ENCODE results near the gene CAMK1D. TPM values are rescaled to one million over a fixed set of nuclear protein-coding genes. Genes with fewer than 3 reads are reported as not detected.
A peak's percentile ranks its signal among the peaks of the same experiment; 100 is the strongest.

The CAMK1D gene
- total and polyA plus RNA-seq, 4 donors: 1.9 to 19.0 (median 7.6) TPM

DNA sequence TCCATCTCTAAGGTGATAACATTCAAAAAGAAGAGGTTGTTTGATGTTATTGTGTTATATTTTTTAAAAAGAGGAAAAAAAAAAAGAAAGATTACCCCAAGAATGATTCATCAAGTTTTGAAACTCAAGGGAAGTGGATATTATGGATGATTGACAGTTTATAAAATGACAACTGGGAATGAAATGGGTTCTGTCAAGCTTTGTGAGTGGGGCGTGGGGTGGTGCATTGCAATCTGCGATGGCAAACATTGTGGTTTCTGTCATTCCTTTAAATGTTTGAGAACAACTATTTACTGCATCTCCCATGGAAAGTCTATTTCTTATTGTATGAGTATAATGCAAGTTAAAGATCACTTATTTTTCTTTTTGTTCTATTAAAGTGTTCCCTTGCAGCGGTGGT, 355.1 kb downstream of the CAMK1D start:
- H3K27me3 ChIP-seq (ENCODE audit: control insufficient read depth in 1 of 2, insufficient read depth in 2 of 2, low read length in 1 of 2): no peaks in the 10 kb centered on the region
- ATAC-seq (ENCODE audit: low FRiP score): no peak
- no peaks in the 10 kb centered on the region for H3K36me3 ChIP-seq (ENCODE audit: control insufficient read depth in 1 of 2, insufficient read depth in 2 of 2, low read length in 1 of 2)
- intact Hi-C loops (cut with DNase I): loop anchor here in 1 of 2 donors (10.0 kb wide), 1 partner anchor 220 kb away; no protein-coding TSS in a partner anchor
- H3K4me1 ChIP-seq (ENCODE audit: control insufficient read depth in 1 of 2, insufficient read depth in 2 of 2, low read length in 2 of 2): peaks cover 4 to 9% of the 10 kb centered on the region in 2 donors
- no peak overlapping the region for H3K27ac ChIP-seq (ENCODE audit: low read depth in 1 of 2, low read length in 2 of 2)
- 90 to 94% methylated on average over 3 of the region's 3 CpGs for WGBS, 2 donors
- DNase-seq: no peak
- H3K9me3 ChIP-seq (ENCODE audit: control insufficient read depth, low read length): no peaks in the 10 kb centered on the region
- no peak overlapping the region for H3K4me3 ChIP-seq (ENCODE audit: low read length in 2 of 2)

DNA sequence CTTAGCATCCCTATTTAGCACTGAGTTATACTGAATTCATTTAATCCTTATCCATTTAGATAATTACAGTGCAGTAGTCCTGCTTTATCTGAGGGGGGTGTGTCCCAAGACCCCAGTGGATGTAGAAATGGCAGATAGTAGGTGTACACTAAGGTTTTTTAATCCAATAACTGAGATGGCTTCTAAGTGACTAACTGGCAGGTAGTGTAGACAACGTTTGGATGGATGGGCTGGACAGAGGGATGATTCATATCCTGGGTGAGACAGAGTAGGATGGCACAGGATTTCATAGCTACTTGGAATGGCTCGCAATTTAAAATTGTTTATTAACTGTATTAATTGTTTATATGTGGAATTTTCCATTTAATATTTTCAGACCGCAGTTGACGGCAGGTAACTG, 356.6 kb downstream of the CAMK1D start:
- no peak for DNase-seq
- intact Hi-C loops (cut with DNase I): loop anchor here in 1 of 2 donors (5.0 to 10.0 kb wide), 4 partner anchors 221 to 484 kb away; partner anchors contain the start of gene CAMK1D
- Histone ChIP-seq H3K9me3 (ENCODE audit: control insufficient read depth, low read length) (no peaks in the 10 kb centered on the region), H3K36me3 (ENCODE audit: control insufficient read depth in 1 of 2, insufficient read depth in 2 of 2, low read length in 1 of 2) (no peaks in the 10 kb centered on the region), H3K27ac (ENCODE audit: low read depth in 1 of 2, low read length in 2 of 2) (no peak overlapping the region), H3K4me1 (ENCODE audit: control insufficient read depth in 1 of 2, insufficient read depth in 2 of 2, low read length in 2 of 2) (peaks cover 4 to 9% of the 10 kb centered on the region in 2 donors), H3K4me3 (ENCODE audit: low read length in 2 of 2) (no peak overlapping the region), H3K27me3 (ENCODE audit: control insufficient read depth in 1 of 2, insufficient read depth in 2 of 2, low read length in 1 of 2) (no peaks in the 10 kb centered on the region)
- ATAC-seq (ENCODE audit: low FRiP score): no peak
- WGBS, 2 donors: 91 to 96% methylated on average over 4 of the region's 4 CpGs

DNA sequence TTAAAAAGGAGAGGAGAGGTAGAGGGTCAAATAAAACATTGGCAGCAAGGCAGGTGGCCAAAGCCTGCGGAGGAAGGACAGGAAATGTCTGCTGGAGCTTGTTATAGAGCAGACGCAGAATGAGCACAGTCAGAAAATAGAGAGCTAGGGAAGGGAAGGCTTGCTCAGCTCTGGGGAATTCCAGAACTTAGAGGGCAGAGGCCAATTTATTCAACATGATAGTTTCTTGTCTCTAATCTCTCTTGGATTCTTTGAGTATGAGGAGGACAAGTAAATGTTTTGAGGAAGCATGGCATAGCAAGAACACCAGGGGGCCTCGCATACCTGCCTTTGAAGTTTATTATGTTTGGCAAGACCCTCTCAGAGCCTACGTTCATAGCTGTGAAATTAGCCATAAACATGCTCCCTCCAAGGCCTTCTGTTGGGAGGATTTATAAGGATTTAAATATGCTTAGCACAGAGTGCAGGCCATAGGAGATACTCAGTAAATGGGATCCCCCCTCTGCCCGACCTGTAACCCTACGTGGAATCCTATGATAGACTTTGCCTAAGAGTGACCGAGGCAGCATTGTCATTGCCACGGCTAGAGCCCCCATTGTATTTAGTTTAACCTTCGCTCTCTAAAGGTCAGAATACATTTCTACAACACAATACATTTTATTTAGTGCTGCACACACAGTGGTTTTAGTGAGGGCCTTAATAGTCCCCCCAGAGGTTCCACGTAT, 358.3 kb downstream of the CAMK1D start:
- H3K27ac ChIP-seq (ENCODE audit: low read depth in 1 of 2, low read length in 2 of 2): peak overlapping the region; percentile 77 to 97
- peak; percentile 73 for ATAC-seq (ENCODE audit: low FRiP score)
- no peaks in the 10 kb centered on the region for H3K9me3 ChIP-seq (ENCODE audit: control insufficient read depth, low read length)
- no peaks in the 10 kb centered on the region for H3K36me3 ChIP-seq (ENCODE audit: control insufficient read depth in 1 of 2, insufficient read depth in 2 of 2, low read length in 1 of 2)
- peaks cover 4 to 9% of the 10 kb centered on the region in 2 donors for H3K4me1 ChIP-seq (ENCODE audit: control insufficient read depth in 1 of 2, insufficient read depth in 2 of 2, low read length in 2 of 2)
- no peak overlapping the region for H3K4me3 ChIP-seq (ENCODE audit: low read length in 2 of 2)
- no peaks in the 10 kb centered on the region for H3K27me3 ChIP-seq (ENCODE audit: control insufficient read depth in 1 of 2, insufficient read depth in 2 of 2, low read length in 1 of 2)
- intact Hi-C loops (cut with DNase I): loop anchor here in 1 of 2 donors (5.0 to 10.0 kb wide), 4 partner anchors 223 to 485 kb away; partner anchors contain the start of gene CAMK1D
- DNase-seq: no peak
- 45 to 48% methylated on average over 10 of the region's 10 CpGs for WGBS, 2 donors

DNA sequence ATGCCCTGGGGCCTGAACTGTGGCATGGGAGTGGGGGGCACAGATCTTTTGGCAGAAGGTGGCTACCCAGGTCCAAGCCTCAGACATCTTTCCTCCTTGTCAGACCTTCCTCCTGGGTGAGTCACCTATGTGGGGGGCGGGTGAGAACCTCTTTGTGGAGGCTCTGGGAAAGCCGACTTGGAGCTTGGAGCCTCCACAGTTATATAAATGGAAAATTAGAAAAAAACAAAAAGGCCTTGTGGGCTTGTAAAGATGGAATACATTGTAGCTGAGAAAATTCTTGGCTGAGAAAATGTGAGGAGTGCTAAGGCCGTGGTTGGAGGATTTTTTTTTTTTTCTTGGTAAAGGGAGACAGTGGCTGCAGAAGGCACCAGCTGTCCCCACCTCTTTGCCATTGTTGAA, 359.7 kb downstream of the CAMK1D start:
- DNase-seq (no peak), ATAC-seq (ENCODE audit: low FRiP score) (no peak)
- Histone ChIP-seq H3K27me3 (ENCODE audit: control insufficient read depth in 1 of 2, insufficient read depth in 2 of 2, low read length in 1 of 2) (no peaks in the 10 kb centered on the region), H3K9me3 (ENCODE audit: control insufficient read depth, low read length) (no peaks in the 10 kb centered on the region), H3K4me1 (ENCODE audit: control insufficient read depth in 1 of 2, insufficient read depth in 2 of 2, low read length in 2 of 2) (peaks cover 4 to 9% of the 10 kb centered on the region in 2 donors), H3K27ac (ENCODE audit: low read depth in 1 of 2, low read length in 2 of 2) (peak overlapping the region; percentile 61 to 69), H3K4me3 (ENCODE audit: low read length in 2 of 2) (no peak overlapping the region), H3K36me3 (ENCODE audit: control insufficient read depth in 1 of 2, insufficient read depth in 2 of 2, low read length in 1 of 2) (no peaks in the 10 kb centered on the region)
- intact Hi-C loops (cut with DNase I): loop anchor here in 1 of 2 donors (5.0 to 10.0 kb wide), 4 partner anchors 224 to 487 kb away; partner anchors contain the start of gene CAMK1D
- WGBS, 2 donors: 3 to 9% methylated on average over 3 of the region's 3 CpGs

DNA sequence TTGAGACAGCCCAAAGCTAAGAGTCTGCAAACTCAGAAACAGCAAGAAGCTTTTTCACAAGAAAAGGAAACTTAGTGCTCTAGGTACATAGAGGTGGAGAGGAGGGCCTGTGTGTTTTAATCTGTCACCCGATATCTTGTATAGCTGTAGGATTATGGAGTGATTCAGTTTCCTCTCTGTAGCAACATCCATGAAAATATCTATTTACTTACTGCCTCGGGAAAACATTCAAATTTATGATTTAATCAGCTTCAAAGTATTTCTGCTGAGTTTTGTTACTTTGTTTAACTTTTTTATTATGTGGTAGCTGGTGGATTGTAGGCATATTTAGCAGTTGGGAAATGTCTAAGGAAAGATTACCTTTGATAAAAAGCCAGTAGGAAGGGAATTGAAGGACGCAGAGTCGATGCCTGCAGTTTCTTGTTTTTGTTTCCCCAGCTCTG, 360.2 kb downstream of the CAMK1D start:
- intact Hi-C loops (cut with DNase I): loop anchor here in 1 of 2 donors (5.0 to 10.0 kb wide), 4 partner anchors 225 to 487 kb away; partner anchors contain the start of gene CAMK1D
- H3K9me3 ChIP-seq (ENCODE audit: control insufficient read depth, low read length): no peaks in the 10 kb centered on the region
- 10 to 14% methylated on average over 4 of the region's 4 CpGs for WGBS, 2 donors
- ATAC-seq (ENCODE audit: low FRiP score): no peak
- no peak overlapping the region for H3K4me3 ChIP-seq (ENCODE audit: low read length in 2 of 2)
- DNase-seq: no peak
- H3K27ac ChIP-seq (ENCODE audit: low read depth in 1 of 2, low read length in 2 of 2): peak overlapping the region in 1 of 2 donors; percentile 61
- no peaks in the 10 kb centered on the region for H3K27me3 ChIP-seq (ENCODE audit: control insufficient read depth in 1 of 2, insufficient read depth in 2 of 2, low read length in 1 of 2)
- peaks cover 4 to 9% of the 10 kb centered on the region in 2 donors for H3K4me1 ChIP-seq (ENCODE audit: control insufficient read depth in 1 of 2, insufficient read depth in 2 of 2, low read length in 2 of 2)
- no peaks in the 10 kb centered on the region for H3K36me3 ChIP-seq (ENCODE audit: control insufficient read depth in 1 of 2, insufficient read depth in 2 of 2, low read length in 1 of 2)

DNA sequence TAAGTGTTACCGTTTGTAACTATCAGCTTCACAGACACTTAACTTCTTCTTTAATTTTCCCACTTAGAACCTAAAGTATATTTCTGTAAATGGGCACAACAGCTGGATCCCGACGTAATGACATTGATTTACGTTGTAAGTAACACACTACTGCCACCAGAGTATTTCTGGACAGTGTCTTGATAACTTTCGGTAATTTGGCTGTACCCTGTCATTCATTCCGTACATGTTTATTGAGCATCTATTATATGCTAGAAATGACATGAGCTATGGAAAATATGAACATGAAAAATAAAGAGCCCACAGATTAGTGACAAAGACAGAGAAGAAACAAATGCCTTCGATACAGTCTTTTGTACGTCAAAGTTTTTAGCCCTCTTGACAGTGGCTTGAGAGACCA, 360.8 kb downstream of the CAMK1D start:
- no peaks in the 10 kb centered on the region for H3K9me3 ChIP-seq (ENCODE audit: control insufficient read depth, low read length)
- ATAC-seq (ENCODE audit: low FRiP score) (no peak), DNase-seq (no peak)
- H3K36me3 ChIP-seq (ENCODE audit: control insufficient read depth in 1 of 2, insufficient read depth in 2 of 2, low read length in 1 of 2): no peaks in the 10 kb centered on the region
- H3K4me1 ChIP-seq (ENCODE audit: control insufficient read depth in 1 of 2, insufficient read depth in 2 of 2, low read length in 2 of 2): peaks cover 4 to 9% of the 10 kb centered on the region in 2 donors
- H3K27me3 ChIP-seq (ENCODE audit: control insufficient read depth in 1 of 2, insufficient read depth in 2 of 2, low read length in 1 of 2): no peaks in the 10 kb centered on the region
- peak overlapping the region in 1 of 2 donors; percentile 49 for H3K27ac ChIP-seq (ENCODE audit: low read depth in 1 of 2, low read length in 2 of 2)
- H3K4me3 ChIP-seq (ENCODE audit: low read length in 2 of 2): no peak overlapping the region
- 78 to 82% methylated on average over 8 of the region's 8 CpGs for WGBS, 2 donors
- intact Hi-C loops (cut with DNase I): loop anchor here (2.0 to 5.0 kb wide), 3 partner anchors 362 to 448 kb away; no protein-coding TSS in a partner anchor

DNA sequence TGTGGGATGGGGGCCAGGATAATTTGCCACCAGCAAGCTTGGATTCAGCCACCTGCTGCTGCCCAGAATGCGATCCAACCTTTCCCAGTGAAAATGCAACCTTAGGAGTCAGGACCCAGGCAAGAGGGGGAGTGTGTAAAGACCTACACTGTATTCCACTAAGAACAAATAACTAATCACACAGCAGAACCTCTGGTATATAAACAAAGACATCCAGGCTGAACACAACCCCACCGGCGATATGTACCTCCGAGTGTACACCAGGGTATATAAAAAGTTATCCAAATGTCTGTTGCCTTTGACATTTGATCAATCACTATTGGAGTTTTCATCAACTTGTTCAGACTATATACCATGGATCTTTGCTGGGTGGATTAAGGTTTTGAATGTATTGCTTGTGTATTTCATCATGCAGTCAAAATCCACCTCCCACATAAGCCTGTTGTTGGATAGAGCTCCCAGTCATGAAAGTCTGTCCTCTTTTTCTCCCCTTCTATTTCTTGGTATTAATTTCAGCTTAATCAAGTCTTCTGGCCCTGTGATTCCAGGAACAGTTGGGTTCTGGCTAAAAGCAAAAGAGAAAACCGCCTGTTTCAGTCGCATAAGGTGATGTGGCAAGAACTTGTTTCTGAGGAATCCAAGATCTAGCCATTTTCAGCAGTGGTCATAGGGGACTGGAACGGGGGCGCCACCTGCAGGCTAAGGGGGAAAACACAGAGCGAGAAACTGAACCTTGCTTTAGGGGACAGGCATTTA, 361.4 kb downstream of the CAMK1D start:
- H3K27ac ChIP-seq (ENCODE audit: low read depth in 1 of 2, low read length in 2 of 2): peak overlapping the region in 1 of 2 donors; percentile 41
- ATAC-seq (ENCODE audit: low FRiP score): peak; percentile 85
- 37 to 44% methylated on average over 9 of the region's 9 CpGs for WGBS, 2 donors
- intact Hi-C loops (cut with DNase I): loop anchor here (2.0 to 5.0 kb wide), 3 partner anchors 362 to 448 kb away; no protein-coding TSS in a partner anchor
- peak; percentile 76 to 94 for DNase-seq
- no peak overlapping the region for H3K4me3 ChIP-seq (ENCODE audit: low read length in 2 of 2)
- no peaks in the 10 kb centered on the region for H3K9me3 ChIP-seq (ENCODE audit: control insufficient read depth, low read length)
- no peaks in the 10 kb centered on the region for H3K27me3 ChIP-seq (ENCODE audit: control insufficient read depth in 1 of 2, insufficient read depth in 2 of 2, low read length in 1 of 2)
- no peaks in the 10 kb centered on the region for H3K36me3 ChIP-seq (ENCODE audit: control insufficient read depth in 1 of 2, insufficient read depth in 2 of 2, low read length in 1 of 2)
- H3K4me1 ChIP-seq (ENCODE audit: control insufficient read depth in 1 of 2, insufficient read depth in 2 of 2, low read length in 2 of 2): peaks cover 2 to 9% of the 10 kb centered on the region in 2 donors

DNA sequence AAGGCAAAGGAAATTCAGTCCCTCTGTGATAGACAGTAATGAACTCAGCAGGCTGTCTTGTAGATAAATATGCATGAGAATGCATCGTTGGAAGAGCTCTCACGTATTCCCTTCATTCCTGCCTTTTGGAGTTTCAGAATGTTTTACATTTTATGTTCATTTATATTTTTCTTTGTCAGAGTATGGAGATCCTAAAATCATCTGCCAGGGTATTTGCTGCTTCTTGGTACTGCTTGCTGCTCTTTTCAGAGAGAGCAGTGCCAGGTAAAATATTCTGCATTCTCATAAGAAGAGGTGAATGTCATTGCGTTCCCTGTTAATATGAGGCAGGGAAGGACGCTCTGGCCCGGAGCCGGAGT, 362.0 kb downstream of the CAMK1D start:
- Histone ChIP-seq H3K36me3 (ENCODE audit: control insufficient read depth in 1 of 2, insufficient read depth in 2 of 2, low read length in 1 of 2) (no peaks in the 10 kb centered on the region), H3K4me3 (ENCODE audit: low read length in 2 of 2) (no peak overlapping the region), H3K27ac (ENCODE audit: low read depth in 1 of 2, low read length in 2 of 2) (no peak overlapping the region), H3K9me3 (ENCODE audit: control insufficient read depth, low read length) (no peaks in the 10 kb centered on the region), H3K4me1 (ENCODE audit: control insufficient read depth in 1 of 2, insufficient read depth in 2 of 2, low read length in 2 of 2) (peaks cover 2 to 6% of the 10 kb centered on the region in 2 donors), H3K27me3 (ENCODE audit: control insufficient read depth in 1 of 2, insufficient read depth in 2 of 2, low read length in 1 of 2) (no peaks in the 10 kb centered on the region)
- intact Hi-C loops (cut with DNase I): loop anchor here (2.0 to 5.0 kb wide), 3 partner anchors 361 to 449 kb away; no protein-coding TSS in a partner anchor
- DNase-seq: no peak
- ATAC-seq (ENCODE audit: low FRiP score): no peak
- 67 to 72% methylated on average over 6 of the region's 6 CpGs for WGBS, 2 donors

Data from aorta (tissue), 5 donors.